Measurements from ENCODE around the gene PLOD2. TPM values are rescaled to one million over a fixed set of nuclear protein-coding genes. Genes with fewer than 3 reads are reported as not detected.

PLOD2 gene
- total RNA-seq, 1 donor from 2014 or later: 208 TPM

GRCh38 chr3:146047485-146047884 lies 113.5 kb downstream of the PLOD2 start:
- H3K27me3 Mint-ChIP-seq (ENCODE audit: low read depth): no peaks in the 10 kb centered on the region
- H3K4me1 Mint-ChIP-seq (ENCODE audit: low read depth): peaks cover 2% of the 10 kb centered on the region
- no peak for DNase-seq (ENCODE audit: low spot score)
- no peak overlapping the region for H3K4me3 Mint-ChIP-seq (ENCODE audit: unreplicated experiment)
- no peak overlapping the region for H3K27ac Mint-ChIP-seq (ENCODE audit: unreplicated experiment)
- H3K9me3 Mint-ChIP-seq (ENCODE audit: low read depth): peaks cover 4% of the 10 kb centered on the region
- peaks cover 6% of the 10 kb centered on the region for H3K36me3 Mint-ChIP-seq (ENCODE audit: low read depth)
- TF ChIP-seq CTCF (IDR thresholded peaks at IDR 0.05): no peak

GRCh38 chr3:146044046-146044445 lies 116.9 kb downstream of the PLOD2 start:
- no peaks in the 10 kb centered on the region for H3K4me1 Mint-ChIP-seq (ENCODE audit: low read depth)
- H3K4me3 Mint-ChIP-seq (ENCODE audit: unreplicated experiment): no peak overlapping the region
- peaks cover 4% of the 10 kb centered on the region for H3K9me3 Mint-ChIP-seq (ENCODE audit: low read depth)
- TF ChIP-seq CTCF (IDR thresholded peaks at IDR 0.05): no peak
- peaks cover 6% of the 10 kb centered on the region for H3K36me3 Mint-ChIP-seq (ENCODE audit: low read depth)
- no peak overlapping the region for H3K27ac Mint-ChIP-seq (ENCODE audit: unreplicated experiment)
- H3K27me3 Mint-ChIP-seq (ENCODE audit: low read depth): no peaks in the 10 kb centered on the region
- no peak for DNase-seq (ENCODE audit: low spot score)

GRCh38 chr3:146040630-146041029 lies 120.4 kb downstream of the PLOD2 start:
- Mint-ChIP-seq H3K4me3 (ENCODE audit: unreplicated experiment) (no peak overlapping the region), H3K4me1 (ENCODE audit: low read depth) (no peaks in the 10 kb centered on the region), H3K9me3 (ENCODE audit: low read depth) (peaks cover 4% of the 10 kb centered on the region), H3K27ac (ENCODE audit: unreplicated experiment) (no peak overlapping the region), H3K27me3 (ENCODE audit: low read depth) (no peaks in the 10 kb centered on the region), H3K36me3 (ENCODE audit: low read depth) (peaks cover 2% of the 10 kb centered on the region)
- no peak for DNase-seq (ENCODE audit: low spot score)
- no peak for TF ChIP-seq CTCF (IDR thresholded peaks at IDR 0.05)

- no peaks in the 10 kb centered on the region for H3K27me3 Mint-ChIP-seq (ENCODE audit: low read depth)
- no peaks in the 10 kb centered on the region for H3K9me3 Mint-ChIP-seq (ENCODE audit: low read depth)
- no peak overlapping the region for H3K27ac Mint-ChIP-seq (ENCODE audit: unreplicated experiment)
- H3K36me3 Mint-ChIP-seq (ENCODE audit: low read depth): peaks cover 2% of the 10 kb centered on the region
- TF ChIP-seq CTCF (IDR thresholded peaks at IDR 0.05): no peak
- no peak overlapping the region for H3K4me3 Mint-ChIP-seq (ENCODE audit: unreplicated experiment)
- DNase-seq (ENCODE audit: low spot score): no peak
- no peaks in the 10 kb centered on the region for H3K4me1 Mint-ChIP-seq (ENCODE audit: low read depth)
These were observed 123.3 kb downstream of the PLOD2 start for GRCh38 chr3:146037697-146038096.

GRCh38 chr3:146036281-146036680 lies 124.7 kb downstream of the PLOD2 start:
- no peak for TF ChIP-seq CTCF (IDR thresholded peaks at IDR 0.05)
- H3K4me3 Mint-ChIP-seq (ENCODE audit: unreplicated experiment): no peak overlapping the region
- H3K9me3 Mint-ChIP-seq (ENCODE audit: low read depth): no peaks in the 10 kb centered on the region
- no peaks in the 10 kb centered on the region for H3K27me3 Mint-ChIP-seq (ENCODE audit: low read depth)
- no peak for DNase-seq (ENCODE audit: low spot score)
- no peaks in the 10 kb centered on the region for H3K4me1 Mint-ChIP-seq (ENCODE audit: low read depth)
- H3K36me3 Mint-ChIP-seq (ENCODE audit: low read depth): peaks cover 5% of the 10 kb centered on the region
- H3K27ac Mint-ChIP-seq (ENCODE audit: unreplicated experiment): no peak overlapping the region
